AG09309 (cell line): ENCODE measurements around the gene CHD9.
A peak's percentile ranks its signal among the peaks of the same experiment; 100 is the strongest.

Experiments
- DNase-seq: peaks from one replicate; pipeline ENCODE4 v3.0.0-alpha.2; 2010; ENCODE audit warnings: low read depth
- H3K4me3 ChIP-seq: 2 replicates; pipeline ENCODE4 v1.5.1; 2011; ENCODE audit warnings: mild to moderate bottlenecking, low read depth, low read length, moderate library complexity; ENCODE audit not compliant: control insufficient read depth
- TF ChIP-seq, protein P1 (sequence below): IDR thresholded peaks from 2 replicates; pipeline ENCODE4 v1.5.1; 2011; ENCODE audit warnings: mild to moderate bottlenecking, low read depth, low read length, inconsistent platforms; ENCODE audit not compliant: insufficient read depth, control insufficient read depth; ENCODE audit errors: missing control alignments

CHD9 gene

DNA sequence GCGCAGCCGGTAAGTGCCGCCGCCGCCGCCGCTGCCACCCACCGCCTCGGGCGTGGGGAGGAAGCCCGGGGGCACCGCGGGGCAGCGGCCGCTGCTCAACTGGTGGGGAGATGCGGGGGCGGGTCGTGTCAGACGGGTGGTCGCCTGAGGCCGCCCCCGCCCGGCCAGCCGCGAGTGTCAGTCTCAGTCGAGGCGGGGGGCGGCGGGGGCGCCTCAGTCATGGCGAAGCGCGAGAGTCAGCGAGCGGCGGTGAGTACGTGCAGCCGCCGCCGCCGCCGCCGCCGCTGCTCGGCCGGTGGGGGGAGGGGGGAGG is 76.2 kb downstream of the CHD9 start:
- peak overlapping the region; percentile 83 for H3K4me3 ChIP-seq
- no peak for DNase-seq
- TF ChIP-seq, protein P1, sequence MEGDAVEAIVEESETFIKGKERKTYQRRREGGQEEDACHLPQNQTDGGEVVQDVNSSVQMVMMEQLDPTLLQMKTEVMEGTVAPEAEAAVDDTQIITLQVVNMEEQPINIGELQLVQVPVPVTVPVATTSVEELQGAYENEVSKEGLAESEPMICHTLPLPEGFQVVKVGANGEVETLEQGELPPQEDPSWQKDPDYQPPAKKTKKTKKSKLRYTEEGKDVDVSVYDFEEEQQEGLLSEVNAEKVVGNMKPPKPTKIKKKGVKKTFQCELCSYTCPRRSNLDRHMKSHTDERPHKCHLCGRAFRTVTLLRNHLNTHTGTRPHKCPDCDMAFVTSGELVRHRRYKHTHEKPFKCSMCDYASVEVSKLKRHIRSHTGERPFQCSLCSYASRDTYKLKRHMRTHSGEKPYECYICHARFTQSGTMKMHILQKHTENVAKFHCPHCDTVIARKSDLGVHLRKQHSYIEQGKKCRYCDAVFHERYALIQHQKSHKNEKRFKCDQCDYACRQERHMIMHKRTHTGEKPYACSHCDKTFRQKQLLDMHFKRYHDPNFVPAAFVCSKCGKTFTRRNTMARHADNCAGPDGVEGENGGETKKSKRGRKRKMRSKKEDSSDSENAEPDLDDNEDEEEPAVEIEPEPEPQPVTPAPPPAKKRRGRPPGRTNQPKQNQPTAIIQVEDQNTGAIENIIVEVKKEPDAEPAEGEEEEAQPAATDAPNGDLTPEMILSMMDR, result no peak

GRCh38 chr16:53131363-53132071 is 76.7 kb downstream of the CHD9 start:
- no peak for DNase-seq
- peak overlapping the region; percentile 83 for H3K4me3 ChIP-seq
- TF ChIP-seq, protein P1, result no peak

DNA sequence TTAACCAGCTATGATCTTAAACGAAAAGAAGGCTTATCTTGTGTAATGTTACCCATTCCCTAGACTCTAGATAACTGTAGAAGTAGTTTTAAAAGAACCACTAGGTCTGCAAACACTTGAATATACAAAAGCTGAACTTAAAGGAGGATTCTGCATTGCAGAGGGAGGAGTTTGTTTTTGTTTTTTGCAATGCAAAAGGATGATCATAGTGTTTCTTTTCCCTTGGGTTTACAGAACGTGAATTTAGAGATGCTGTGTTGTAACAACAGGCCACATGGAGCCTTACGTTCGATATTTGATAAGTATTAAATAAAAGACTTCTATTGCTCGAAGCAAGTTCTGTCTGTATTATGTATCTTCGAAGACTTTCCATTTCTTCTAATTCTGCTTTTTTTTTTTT is 77.6 kb downstream of the CHD9 start:
- TF ChIP-seq, protein P1, result no peak
- DNase-seq, result no peak
- H3K4me3 ChIP-seq, result peak overlapping the region; percentile 83

GRCh38 chr16:53135329-53135728 is 80.5 kb downstream of the CHD9 start:
- no peak overlapping the region for H3K4me3 ChIP-seq
- TF ChIP-seq, protein P1, result no peak
- no peak for DNase-seq

DNA sequence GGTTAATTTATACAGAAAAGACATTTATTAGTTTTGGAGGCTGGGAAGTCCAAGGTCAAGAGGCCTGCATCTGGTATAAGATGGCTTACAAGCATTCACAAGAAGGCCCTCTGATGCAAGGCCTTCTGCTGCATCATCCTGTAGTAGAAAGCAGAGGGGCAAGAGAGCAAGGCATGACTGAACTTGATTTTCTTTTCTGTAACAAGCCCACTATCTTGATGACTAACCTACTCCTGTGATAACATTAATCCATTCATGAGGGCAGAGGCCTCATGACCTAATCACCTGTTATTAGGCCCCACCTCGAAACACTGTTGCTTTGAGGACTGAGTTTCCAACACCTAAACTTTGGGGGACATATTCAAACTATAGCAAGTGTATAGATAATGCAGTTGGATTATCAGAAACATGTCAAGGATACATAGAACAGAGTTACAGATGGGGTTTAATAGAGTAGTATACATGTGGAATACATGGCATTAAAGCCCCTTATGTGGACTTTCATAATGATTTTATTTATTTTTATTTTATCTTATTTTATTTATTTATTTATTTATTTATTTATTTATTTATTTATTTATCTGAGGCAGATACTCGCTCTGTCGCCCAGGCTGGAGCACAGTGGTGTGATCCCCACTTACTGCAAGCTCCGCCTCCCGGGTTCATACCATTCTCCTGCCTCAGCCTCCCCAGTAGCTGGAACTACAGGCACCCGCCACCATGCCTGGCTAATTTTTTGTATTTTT is 88.2 kb downstream of the CHD9 start:
- no peak for DNase-seq
- TF ChIP-seq, protein P1, result no peak
- H3K4me3 ChIP-seq, result no peak overlapping the region

- H3K4me3 ChIP-seq, result no peak overlapping the region
- DNase-seq, result no peak
- TF ChIP-seq, protein P1, result no peak
Measured at GRCh38 chr16:53147500-53148065, 92.8 kb downstream of the CHD9 start.
